GM18498 (cell line): Measurements from ENCODE around the gene ZIC5.

Experiments
- ATAC-seq: cut with Tn5 transposase; IDR thresholded peaks from one replicate; pipeline ENCODE4 v1.9.1; 2021; ENCODE audit warnings: mild to moderate bottlenecking, moderate library complexity; ENCODE audit not compliant: unreplicated experiment

The ZIC5 gene

DNA sequence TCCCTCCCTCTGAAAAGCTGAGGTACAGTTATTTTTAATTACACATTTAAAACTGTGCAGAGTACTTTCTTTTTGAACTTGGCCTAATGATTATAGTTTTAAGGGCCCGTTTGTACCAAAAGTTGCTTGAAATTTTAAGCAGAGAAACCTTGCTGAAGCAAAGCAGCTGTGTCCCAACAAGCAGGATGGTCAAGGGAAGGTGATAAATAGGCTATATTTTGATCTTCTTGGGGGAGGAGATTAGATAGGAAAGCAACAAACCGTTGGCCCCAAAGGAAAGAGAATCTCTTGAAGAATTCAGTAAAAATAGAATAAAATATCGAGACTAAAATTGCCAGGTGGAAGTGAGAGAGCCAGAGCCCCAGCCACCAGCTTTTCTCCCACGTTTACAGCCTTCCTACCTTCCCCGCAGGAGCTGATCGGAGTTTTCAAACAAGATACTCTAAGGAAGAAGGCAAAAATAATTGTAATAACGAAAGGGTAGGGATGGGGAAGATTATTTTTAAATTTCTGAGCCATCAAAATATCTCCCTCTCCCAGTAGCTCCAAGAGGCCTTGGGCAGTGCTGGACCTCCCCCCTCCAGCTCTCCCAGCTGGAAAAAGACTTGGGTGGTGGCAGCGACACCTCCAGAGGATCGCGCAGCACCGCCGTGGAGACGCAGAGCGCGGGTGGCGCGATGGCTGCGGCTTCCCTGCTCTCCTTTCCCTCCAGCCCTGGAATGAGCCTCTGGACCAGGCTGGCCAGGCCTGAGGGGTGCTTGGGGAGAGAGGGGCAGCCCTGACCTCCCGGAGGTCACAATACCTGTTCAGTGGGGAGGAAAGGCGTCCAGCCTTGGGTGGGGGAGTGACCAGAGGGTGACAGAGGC lies 15.8 kb upstream of the ZIC5 start:
- no peak for ATAC-seq

- no peak for ATAC-seq
These were observed 15.2 kb upstream of the ZIC5 start for GRCh38 chr13:99986741-99987140.

GRCh38 chr13:99985886-99986527 lies 14.4 kb upstream of the ZIC5 start:
- no peak for ATAC-seq

DNA sequence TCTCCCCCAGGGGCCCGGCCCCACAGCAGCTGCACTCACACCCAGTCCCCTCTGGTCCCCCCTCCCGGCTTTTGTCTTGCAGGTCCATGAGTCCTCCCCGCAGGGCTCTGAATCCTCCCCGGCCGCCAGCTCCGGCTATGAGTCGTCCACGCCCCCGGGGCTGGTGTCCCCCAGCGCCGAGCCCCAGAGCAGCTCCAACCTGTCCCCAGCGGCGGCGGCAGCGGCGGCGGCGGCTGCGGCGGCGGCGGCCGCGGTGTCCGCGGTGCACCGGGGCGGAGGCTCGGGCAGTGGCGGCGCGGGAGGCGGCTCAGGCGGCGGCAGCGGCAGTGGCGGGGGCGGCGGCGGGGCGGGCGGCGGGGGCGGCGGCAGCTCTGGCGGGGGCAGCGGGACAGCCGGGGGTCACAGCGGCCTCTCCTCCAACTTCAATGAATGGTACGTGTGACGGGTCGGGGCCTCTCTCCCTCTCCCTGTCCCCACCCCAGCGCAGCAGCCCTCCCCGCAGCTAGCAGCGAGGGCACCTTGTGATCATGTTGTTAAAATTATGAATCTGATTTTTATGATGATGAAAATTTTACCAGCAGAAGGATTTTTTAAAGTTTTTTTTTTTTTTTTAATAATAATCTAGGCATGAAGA lies 13.8 kb upstream of the ZIC5 start:
- no peak for ATAC-seq

DNA sequence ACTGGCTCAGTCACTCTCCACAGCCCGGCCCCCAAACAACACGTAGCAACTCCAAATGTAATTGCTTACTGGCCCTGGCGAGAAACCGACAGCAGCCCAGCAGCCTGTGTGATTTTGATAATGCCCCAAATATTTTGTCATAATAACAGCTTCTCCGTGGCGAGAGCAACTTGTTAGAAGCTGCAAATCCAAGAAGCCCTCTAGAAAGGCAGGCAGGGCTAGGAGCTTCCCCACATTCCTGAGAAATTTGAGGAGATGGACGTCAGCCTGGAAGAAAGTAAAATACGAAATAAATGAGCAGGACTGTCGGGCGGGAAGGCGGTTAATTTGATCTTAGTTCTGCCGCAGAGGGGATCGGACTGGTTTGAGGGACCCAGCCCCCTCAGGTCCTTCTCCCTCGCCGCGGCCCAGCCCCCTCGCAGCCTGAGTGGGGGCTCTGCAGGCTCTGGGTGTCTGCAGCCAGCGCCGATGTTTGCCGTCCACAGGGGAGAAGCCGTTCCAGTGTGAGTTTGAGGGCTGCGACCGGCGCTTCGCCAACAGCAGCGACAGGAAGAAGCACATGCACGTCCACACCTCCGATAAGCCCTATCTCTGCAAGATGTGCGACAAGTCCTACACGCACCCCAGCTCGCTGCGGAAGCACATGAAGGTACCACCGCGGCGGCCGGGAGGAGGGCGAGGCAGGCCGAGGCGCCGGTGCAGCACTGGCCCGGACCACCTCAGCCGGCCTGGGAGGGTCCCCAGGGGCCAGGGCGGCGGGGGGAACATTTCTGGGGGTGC lies 13.1 kb upstream of the ZIC5 start:
- no peak for ATAC-seq

DNA sequence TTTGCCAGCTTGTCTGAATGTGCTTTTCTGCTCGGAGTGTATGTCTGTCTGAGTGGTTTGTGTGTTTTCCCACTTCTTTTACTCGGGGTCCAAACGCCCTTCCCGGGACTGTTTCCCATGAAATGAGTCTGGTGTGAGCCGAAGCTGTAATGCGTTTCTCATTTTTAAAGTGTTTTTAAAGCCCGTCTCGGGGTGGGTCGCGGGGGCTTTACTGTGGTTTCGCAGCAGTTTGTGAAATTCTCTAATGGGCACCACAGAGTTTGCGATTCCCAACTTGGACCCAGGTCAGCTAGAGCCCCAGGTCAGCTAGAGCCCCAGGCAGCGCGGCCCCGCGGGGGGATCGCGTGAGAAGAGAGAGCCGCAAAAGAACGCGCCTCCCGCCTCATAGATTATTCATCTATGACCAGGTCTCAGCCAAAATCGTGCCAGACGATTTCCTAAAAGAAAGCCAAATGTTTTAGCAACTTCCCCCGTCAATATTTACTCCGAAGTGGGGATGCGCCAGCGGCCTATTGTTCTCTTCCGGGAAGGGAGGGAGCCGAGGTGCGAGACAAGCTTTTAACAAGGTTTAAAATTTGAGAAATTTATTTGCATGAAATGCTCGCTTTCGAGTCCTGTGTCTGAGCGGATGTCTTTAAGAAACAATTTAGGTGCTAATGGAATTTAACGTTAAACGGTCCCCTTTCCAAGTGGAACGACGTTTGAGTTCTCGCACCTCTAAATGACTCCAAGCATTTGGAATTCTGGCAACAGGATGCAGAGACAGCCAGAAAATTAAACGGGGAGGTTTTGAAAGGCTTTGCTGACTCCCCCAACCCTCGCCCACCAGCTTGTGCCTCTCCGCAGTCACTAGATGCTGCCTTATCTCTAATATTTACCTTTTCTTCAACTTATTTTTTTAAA lies 12.2 kb upstream of the ZIC5 start:
- ATAC-seq: no peak

DNA sequence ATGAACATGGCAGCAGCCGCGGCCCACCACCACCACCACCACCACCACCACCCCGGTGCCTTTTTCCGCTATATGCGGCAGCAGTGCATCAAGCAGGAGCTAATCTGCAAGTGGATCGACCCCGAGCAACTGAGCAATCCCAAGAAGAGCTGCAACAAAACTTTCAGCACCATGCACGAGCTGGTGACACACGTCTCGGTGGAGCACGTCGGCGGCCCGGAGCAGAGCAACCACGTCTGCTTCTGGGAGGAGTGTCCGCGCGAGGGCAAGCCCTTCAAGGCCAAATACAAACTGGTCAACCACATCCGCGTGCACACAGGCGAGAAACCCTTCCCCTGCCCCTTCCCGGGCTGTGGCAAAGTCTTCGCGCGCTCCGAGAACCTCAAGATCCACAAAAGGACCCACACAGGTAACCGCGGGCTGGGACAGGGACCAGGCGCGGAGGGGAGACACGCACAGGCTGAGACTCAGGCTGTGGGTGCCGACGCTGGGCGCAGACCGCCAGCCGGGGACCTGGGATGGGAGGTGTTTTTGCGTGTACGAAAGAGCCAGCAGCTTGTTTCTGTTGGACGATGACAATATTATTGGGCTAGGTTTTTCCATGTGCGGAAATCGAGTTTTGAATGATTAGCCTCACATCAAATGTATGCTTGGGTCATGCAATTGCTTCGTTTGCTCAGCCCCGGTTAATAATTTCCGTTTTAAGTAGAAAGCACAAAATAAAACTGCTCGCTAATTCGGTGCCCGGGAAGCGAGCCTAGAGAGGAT lies 11.3 kb upstream of the ZIC5 start:
- ATAC-seq: no peak

- ATAC-seq: no peak
These were observed 10.6 kb upstream of the ZIC5 start for GRCh38 chr13:99982036-99982730.

DNA sequence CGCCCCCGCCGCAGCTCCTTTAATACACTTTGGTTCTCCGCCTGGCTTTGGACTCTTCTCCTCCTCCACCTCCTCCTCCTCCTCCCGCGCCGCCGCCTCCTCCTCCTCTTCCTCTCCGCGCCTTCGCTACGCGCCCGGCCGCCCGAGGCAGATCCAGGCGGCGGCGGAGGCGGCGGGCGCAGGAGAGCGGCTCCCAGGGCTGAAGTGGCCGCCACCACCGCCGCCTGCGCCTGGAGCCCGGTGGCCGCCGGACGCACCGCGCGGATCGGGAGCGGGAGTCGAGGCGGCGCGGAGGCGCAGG lies 10.1 kb upstream of the ZIC5 start, which contains the start of gene ZIC2:
Gene ZIC2 (plus strand): TSS at position 50 of the 301 bp plus-strand sequence. CDS start 281 bp downstream, outside the sequence.
- ATAC-seq: no peak

DNA sequence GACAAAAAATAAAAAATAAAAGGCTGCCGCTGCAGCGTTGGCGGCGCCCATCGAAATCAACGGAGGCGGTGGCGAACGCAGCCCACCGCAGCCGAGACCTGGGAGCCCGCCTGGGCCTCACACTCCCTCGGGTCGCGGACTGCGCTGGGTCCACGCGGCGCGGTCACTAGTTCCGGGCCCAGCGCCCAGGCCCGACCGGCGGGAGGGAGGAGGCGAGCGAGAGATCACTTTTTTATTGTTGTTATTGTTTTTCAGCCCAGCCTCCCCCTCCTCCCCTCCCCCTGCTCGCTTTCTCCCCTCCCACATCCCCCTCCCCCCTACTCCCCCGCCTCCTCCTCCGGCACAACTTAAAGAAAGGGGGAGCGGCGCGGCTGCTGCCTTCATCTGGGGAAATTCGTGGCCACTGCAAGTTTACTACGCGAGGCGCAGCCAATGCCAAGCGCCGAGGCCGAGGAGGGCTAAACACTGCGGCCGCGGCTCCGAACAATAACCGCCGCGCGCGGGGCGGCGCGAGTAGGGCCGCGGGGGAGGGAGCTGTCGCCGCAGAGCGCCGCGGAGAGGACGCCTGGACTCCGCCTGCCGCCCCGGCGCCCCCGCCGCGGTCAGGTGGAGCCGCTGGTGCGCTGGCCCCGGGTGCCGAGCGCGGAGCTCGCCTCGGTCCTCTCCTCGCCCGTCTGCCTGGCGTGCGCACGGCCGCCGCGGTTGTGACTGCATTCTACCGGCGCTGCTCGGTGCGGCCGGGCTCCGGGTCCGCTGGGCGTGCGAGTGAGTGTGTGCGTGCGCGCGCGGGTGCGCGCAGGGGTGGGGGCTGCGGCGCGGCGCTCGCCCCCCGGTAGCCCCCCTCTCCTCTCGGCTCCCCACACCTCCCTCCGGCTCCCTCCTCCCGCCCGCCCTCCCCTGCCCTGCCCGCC lies 9.5 kb upstream of the ZIC5 start:
- no peak for ATAC-seq

DNA sequence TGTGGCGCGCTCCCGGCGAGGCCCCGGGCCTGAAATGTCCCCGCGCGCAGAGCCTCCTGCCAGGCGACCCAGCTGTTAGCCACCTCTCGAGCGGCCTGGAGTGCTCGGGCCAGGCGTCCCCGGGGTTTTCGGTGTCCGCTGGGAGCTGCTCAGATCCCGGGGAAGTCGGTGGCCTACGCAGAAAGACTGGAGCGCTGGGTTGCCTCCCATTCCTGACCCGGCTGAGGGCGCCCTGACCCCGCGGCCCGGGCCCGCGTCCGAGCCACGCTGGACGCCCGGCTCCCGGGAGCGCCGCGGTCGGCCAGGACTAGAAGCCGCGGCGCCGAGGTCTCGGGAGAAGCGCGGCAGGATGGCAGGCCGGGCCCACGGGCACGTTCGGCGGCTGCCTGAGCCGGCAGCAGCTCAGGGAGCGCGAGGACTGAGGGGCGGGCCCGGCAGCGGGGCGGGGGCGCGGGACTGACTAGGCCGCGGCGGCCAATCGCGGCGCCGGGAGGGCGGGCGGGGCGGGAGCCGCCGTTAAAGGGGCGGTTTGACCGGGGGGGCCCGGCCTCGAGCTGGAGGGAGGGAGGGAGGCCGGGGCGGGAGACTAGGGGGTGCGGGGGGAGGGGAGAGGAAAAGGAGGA lies 8.7 kb upstream of the ZIC5 start:
- peak; percentile 57 for ATAC-seq

DNA sequence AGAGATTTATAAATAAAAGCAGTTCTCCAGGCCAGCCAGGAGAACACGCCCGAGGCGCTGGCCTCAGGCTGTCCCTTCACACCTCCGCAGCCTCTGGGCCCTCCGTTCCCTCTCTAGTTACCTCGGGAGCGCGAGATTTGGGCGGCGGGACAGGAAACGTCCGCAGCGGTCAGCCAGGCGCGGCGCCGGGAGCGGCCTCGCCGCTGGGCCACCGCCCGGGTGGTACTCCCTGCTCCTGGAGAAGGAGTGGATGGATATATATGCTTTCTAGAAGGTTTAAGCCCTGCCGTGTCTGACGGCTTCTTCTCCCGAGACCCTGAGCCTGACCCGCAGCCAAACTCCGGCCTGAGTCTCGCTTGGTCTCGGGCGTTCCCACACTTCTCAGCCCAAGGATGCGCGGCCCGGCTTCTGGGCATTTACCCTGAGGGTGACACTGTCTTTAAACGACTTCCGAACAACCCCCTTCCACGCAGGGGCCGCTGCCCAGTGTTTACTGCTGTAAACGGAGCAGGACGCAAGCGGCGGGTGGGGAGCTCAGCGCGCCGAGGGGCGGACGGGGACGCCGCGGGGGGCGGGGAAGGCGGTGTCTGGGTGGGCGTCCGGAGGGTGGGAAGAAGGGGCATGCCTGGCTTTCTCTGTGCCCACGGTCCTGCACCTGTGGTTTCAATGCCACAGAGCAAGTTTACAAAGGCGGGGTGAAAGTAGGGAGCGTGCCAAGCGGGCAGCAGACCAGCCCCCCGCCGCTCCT lies 8.1 kb upstream of the ZIC5 start:
- no peak for ATAC-seq

DNA sequence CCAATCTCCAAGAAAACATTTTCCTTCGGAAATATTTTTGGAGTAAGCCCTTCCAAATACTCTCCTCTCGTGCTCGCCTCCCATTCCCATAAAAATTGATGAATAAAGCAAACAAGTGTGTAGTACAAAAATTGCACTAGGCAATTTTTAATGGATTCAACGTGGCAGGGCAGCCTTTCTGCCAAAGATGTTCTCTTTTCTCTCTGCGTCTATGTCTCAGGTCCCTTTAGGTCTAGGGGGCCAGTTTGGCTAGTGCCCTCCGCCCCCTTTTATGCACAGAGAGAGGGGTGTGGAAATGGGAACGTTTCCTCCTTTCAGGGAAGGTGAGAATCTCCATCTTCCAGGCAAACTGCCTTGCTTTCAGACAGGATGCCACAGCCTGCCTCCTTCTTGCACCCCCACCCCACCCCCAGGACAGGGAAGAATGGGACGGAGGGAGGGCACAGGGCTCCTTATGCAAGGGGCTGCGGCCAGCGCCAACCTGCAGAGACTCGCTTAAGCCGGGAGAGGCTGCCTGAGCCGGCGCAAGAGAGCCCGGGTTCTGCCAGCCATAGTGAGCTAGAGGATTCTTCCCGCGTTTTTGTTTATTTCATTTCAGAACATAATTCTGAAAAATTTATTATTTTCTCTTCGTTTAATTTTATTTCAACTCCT lies 7.4 kb upstream of the ZIC5 start:
- no peak for ATAC-seq

- ATAC-seq: no peak
These were observed 6.6 kb upstream of the ZIC5 start for GRCh38 chr13:99977912-99978798.

GRCh38 chr13:99977334-99977911 lies 5.9 kb upstream of the ZIC5 start:
- no peak for ATAC-seq
